HG03135 (cell line): ENCODE measurements around the gene RMI2.
"Not testable (repeated sequence)": the region's sequence is repeated elsewhere in the genome, so short reads cannot be mapped to it uniquely, and the experiment has no call there.

Experiments used
- ATAC-seq: cut with Tn5 transposase; IDR thresholded peaks from one replicate; pipeline ENCODE4 v1.9.1; 2021; ENCODE audit warnings: mild to moderate bottlenecking, moderate library complexity; ENCODE audit not compliant: unreplicated experiment

The RMI2 gene

DNA sequence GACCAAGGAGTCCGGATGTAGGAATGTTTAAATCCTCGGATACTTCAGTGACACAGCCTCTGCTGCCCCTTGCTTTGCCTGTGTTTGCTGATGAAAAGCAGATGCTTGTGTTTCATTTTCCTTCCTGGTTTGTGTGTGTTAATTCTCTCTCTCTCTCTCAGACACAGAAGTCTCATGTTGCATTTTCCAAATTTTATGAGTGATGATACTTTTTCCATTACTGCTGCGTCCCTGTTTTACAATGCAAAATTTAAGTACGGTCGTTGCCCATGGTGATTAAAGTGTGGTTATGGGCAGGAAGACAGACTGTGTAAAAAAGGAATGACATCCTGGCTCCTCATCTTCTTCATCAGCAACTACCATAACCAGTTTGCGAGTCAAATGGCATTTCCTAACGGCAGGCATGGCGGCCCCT is 5.7 kb downstream of the RMI2 start:
- ATAC-seq = no peak

DNA sequence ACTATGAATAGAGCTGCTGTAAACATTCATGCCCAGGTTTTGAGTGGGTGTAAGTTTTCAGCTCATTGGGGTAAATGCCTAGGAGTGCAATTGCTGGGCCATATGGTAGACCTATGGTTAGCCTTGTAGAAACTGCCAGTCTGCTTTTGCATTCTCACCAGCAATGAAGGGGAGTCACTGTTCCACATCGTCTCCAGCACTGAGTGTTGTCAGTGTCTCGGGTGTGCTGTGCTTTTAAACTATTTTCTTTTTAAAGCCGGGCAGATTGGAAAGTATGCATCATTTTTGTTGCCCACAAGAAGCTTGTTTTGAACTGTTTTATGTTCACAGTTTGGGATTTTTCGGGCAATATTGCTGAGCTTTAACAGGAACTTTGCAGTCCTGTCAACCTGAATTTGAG is 7.9 kb downstream of the RMI2 start:
- no peak for ATAC-seq

- peak; percentile 18 for ATAC-seq
Measured at GRCh38 chr16:11354407-11354732, 9.1 kb downstream of the RMI2 start.

GRCh38 chr16:11354733-11355574 is 9.7 kb downstream of the RMI2 start:
- ATAC-seq = peak; percentile 61

DNA sequence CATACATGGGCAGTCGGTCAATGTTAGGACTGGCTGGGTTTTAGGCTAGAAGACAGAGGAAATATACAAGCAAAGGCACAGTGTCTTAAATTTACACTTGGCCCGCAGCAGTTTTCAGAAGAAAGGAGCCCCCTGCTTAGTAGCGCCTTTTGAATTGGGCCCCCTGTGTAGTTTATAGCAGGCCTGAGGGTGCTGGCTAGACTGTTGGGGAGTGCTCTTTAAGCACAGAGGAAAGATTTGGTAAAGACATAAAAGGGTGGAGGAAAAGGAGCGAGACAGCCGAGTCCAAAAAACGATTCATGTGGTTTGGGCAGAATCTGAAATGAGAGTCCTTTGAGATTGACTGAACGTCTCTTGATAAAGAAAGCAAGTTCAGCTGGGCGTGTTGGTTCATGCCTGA is 10.6 kb downstream of the RMI2 start:
- no peak for ATAC-seq

DNA sequence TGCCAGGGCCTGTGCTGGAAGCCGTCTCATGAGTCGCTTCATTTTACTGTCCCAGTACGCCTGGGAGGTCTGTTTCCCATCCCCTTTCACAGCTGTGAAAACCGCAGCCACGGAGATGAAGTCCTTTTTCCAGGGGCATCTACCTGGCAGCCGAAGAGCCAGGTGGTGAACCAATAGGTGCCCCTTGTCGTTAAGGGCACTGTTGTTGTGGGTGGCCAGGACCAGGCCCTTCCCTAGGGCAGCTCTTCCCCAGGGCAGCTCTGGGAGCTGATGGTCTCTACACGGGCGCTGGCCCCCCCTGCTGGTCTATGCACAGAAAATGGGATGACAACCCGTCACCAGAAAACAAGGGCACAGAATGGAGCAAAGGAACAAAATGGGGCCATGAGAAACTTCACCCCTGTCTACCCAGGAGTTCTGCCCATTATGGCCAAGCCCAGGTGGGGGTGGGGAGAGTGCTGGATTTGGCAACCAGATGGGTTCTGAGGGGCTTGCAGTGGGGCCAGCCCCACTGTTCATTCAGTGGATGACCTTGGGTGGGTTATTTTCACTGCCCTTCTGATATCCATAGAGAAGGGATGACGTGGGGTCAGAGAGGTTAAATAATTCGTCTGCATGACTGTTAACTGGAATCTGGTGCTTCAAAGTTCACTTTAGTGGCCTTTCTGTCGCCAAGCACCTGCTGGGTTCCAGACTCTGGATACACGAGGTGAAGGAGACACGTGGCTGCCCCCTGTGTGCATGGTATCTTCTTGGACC is 11.5 kb downstream of the RMI2 start:
- no peak for ATAC-seq

- no peak for ATAC-seq
Measured at GRCh38 chr16:11358531-11358930, 13.3 kb downstream of the RMI2 start.

GRCh38 chr16:11359370-11359769 is 14.1 kb downstream of the RMI2 start:
- no peak for ATAC-seq

DNA sequence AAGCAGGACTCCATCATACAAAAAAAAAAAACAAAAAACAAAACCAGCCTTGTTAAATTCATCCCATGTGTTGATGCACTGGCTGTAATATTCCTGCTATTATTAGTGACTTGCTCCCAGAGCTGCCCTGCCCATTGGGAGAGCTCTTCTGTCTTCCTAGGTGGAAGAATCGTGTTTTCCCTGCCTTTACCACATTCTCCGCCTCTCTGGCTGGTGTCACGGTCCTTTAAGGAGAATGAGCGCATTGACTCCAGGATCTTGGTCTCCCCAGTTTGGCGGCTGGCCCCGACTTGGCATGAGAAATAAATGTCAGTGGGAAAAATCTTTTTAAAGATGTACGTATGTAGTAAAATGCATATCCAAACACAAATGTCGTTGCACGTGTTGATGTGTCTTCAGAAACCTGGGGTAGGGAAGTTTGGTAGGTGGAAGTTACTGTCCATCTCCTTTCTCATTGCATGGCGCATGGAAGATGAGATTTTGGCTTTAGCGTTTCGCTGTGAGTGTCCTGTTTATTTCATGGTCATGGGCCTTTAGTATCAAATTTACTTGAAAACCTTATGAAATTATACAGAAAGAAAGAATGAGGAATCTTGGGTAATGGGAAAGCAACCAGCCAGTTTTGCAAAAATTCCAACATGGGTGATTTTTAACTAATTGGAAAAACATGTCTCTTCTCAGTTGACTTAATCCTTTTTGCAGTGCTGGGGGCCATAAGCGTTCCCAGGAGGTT is 15.5 kb downstream of the RMI2 start:
- ATAC-seq = no peak

- no peak for ATAC-seq
Measured at GRCh38 chr16:11361701-11362451, 16.6 kb downstream of the RMI2 start.

GRCh38 chr16:11363927-11364258 is 18.6 kb downstream of the RMI2 start:
- ATAC-seq = no peak

- no peak for ATAC-seq
Measured at GRCh38 chr16:11367483-11367906, 22.2 kb downstream of the RMI2 start.

DNA sequence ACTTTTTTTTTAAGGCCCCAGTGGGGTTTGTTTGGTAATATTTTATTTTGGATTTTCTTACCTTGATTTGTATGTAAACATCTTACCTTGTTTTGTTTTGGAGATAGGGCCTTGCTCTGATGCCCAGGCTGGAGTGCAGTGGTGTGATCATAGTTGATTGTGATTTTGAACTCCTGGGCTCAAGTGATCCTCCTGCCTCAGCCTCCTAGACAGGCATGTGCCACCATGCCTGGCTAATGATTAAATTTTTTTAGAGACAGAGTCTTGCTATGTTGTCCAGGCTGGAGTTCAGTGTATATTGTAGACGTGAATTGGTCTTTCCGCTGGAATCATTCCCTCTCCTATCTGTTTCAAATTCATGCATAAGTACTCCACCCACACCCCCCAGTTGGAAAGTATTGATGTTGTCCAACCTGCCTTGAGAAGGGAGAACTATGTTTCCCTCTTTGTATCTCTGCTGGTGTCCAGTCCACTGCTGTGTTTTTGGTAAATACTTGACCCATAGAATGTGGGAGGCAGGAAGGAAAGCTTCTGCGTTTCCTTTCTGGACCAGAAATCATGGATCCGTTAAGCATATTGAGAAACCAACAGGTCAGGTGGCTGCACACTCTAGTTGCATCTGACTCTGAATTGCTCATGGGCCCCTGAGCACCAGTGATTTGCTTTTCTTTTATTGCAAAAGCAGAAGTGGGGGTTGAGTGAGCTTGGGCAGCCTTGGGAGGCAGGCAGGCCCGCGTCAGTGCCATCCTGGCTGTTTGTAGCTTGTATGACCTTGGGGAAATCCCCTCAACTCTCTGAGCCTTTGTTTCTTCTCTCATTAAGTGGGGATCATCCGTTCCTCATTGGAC is 25.0 kb downstream of the RMI2 start:
- ATAC-seq = no peak

DNA sequence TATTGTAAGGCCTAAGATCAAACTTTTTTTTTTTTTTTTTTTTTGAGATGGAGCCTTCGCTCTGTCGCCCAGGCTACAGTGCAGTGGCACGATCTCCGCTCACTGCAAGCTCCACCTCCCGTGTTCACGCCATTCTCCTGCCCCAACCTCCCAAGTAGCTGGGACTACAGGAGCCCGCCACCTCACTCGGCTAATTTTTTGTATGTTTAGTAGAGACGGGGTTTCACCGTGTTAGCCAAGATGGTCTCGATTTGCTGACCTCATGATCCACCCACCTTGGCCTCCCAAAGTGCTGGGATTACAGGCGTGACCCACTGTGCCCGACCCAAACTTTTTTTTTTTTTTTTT is 25.6 kb downstream of the RMI2 start:
- not testable (repeated sequence) for ATAC-seq

- no peak for ATAC-seq
Measured at GRCh38 chr16:11372073-11372828, 27.0 kb downstream of the RMI2 start.

DNA sequence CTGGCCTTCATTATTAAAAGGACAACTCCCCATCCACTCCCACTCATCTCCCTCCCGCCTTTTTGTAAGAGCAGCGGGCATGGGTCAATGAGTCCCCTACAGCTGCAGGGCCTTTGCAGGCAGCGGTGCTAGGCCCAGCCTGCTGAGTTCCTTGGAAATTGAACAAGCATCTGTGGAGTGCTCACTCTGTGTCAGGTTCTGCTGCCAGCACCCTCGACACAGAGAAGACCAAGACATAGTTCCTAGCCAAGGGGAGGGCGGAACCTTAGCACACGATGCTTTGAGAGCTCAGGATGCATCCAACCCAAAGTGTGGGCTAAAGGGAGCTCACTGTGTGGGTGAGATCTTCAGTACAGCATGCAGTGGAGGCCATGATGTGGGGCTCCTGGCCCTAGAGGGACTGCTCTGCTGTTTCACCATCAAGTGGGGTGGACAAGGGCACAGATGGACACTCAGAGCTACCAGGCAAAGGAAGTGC is 27.6 kb downstream of the RMI2 start:
- no peak for ATAC-seq

DNA sequence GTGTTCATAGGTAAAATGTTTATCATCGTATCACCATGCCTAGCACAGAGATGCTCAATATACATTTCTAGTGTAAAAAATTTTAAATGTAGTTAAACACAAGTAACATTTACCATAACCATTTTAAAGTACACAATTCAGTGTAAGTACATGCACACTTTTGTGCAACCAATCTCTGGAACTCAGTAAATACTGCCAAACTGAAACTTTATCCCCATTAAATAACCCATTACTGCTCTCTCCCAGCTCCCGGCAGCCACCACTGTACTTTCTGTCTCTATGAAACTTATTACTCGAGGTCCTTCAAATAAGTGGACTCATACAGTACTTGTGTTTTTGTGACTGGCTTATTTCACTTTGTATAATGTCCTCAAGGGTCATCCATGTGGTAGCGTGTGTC is 29.0 kb downstream of the RMI2 start:
- ATAC-seq = no peak

DNA sequence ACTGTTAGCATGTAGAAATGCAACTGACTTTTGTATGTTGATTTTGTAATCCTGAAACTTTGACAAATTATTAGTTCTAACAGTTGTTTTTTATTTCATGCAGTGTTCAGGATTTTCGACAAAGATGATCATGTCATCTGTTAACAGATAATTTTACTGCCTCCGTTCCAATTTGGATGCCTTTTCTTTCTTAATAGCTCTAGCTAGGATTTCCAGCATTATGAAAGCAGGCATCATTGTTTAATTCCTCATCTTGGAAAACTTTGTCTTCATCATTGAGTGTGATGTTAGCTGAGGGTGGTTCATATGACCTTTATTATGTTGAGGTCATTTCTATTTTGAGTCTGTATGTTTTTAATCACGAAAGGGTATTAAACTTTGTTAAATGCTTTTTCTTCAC is 31.9 kb downstream of the RMI2 start:
- ATAC-seq = no peak

- ATAC-seq = not testable (repeated sequence)
Measured at GRCh38 chr16:11378951-11379350, 33.7 kb downstream of the RMI2 start.
